GM18951 (cell line): ENCODE results near the gene UQCRH.

ENCODE experiments used
- POLR2A ChIP-seq: IDR thresholded peaks from 4 replicates; pipeline ENCODE4 v1.6.1; 2011; ENCODE audit warnings: mild to moderate bottlenecking; ENCODE audit not compliant: insufficient read length, insufficient read depth; ENCODE audit errors: extremely low read depth
- in situ Hi-C: fragments of 300-500 bp; cut with MboI; formaldehyde crosslinking; loops from one replicate; pipeline ENCODE4 v1.12.0; 2022; ENCODE audit warnings: low sequenced_read_pairs, mixed read lengths, inconsistent platforms; ENCODE audit not compliant: unreplicated experiment

The UQCRH gene

DNA sequence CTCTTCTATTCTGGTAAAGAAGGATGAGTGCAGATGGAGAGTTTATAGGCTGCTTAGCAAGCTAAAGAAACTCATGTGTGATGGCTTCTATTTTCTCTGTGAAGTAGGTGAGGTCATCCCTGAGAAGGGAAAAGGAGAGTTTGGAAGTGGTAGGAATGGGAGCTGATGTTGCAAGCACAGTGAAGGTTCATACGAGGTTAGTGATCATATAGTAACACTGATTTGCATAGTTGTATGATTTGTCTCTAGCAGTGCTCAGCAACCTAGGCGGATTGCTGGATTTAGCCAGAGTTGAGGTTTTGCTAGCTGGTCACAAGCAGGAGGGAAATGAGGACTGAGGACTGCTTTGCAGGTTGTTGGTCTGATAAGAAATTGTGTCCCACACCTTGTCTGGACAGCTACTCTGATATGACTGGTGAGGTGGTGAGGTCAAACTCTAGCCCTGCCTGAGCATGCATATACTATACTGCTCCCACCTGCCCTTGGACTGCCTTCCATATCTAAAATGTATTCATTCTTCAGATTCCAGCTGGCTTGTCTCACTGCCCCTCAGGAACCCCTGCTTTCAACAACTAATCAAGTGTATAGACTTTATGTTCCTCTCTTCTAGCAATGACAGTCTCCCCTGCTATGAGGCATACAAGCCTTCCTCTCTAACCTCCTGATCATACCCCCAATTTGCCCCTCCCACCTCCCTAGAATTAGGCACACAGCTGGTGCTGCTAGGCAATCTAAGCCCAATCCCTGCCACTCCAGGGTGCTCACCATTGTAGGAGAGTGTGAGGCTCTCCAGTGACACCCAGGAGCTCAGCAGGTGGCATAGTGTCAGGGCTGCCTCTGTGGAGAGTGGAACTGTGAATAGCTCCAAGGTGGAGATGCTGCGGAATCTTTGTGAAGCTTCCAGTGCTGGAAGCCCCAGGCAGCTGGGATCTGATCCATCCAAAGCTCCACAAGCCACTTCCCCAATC, 18.6 kb upstream of the UQCRH start:
- in situ Hi-C loops: no loop called here
- no peak for TF ChIP-seq POLR2A

- in situ Hi-C loops: no loop called here
- no peak for TF ChIP-seq POLR2A
Measured at GRCh38 chr1:46285730-46286477, 17.6 kb upstream of the UQCRH start.

GRCh38 chr1:46288485-46289133, 14.9 kb upstream of the UQCRH start:
- TF ChIP-seq POLR2A: no peak
- in situ Hi-C loops: no loop called here

DNA sequence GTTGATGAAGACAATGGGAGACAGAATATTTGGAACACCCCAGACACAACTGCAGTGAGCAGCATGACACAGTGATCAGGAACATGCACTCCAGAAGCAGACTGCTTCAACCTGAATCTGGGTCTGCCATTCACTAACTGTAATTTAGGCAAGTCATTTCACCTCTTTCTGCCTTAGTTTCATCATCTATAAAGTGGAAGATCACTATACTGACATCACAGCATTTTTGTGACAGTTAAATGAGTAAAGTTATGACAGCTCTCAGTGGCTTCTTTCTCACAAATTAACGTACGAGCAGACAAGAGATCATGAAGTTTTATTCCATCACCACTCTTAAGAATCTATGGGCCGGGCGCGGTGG, 14.4 kb upstream of the UQCRH start:
- TF ChIP-seq POLR2A: no peak
- in situ Hi-C loops: no loop called here

- in situ Hi-C loops: no loop called here
- TF ChIP-seq POLR2A: no peak
Measured at GRCh38 chr1:46289976-46290375, 13.5 kb upstream of the UQCRH start.

DNA sequence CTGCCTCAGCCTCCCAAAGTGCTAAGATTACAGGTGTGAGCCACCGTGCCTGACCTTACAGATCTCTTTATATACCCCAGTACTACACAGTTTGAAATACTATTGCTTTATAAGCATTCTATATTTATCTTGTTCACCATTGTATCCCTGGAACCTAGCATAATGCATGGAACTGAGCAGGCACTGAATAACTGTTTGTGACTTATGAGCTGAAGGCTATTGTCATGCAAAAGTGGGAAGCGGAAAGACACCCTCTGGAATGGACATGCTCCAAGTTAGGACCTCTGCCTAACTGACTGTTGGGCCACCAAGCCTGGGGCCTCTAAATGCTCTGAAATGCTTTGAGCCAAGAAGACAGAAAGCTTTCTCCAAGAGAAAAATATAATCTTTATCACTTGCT, 8.2 kb upstream of the UQCRH start:
- in situ Hi-C loops: loop anchor here (5.0 kb wide), 1 partner anchor 47 kb away; the partner anchor contains the start of gene NSUN4
- TF ChIP-seq POLR2A: no peak

DNA sequence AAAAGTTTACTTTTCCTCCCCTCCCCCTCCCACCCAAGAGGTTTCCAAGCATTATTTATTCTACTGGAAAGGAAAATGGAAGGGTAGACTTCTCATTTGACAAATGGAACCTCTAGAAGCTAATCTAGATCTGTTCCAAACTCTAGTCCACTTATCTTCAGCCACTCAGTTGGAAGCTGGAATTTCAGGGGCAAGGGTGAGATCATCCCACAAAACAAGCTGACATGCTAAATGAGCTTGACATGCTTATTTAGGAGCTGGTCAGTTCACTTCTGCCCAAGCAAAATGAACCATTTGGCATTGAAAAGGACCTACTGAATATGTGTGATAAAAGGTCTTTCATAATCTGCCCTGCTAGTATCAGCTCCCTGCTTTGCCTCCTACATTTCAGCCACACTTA, 5.1 kb upstream of the UQCRH start:
- in situ Hi-C loops: loop anchor here (5.0 kb wide), 1 partner anchor 44 kb away; the partner anchor contains the start of gene NSUN4
- TF ChIP-seq POLR2A: no peak

GRCh38 chr1:46300673-46301405, 2.7 kb upstream of the UQCRH start:
- in situ Hi-C loops: no loop called here

GRCh38 chr1:46301406-46301807, 2.1 kb upstream of the UQCRH start:
- peak; percentile 10 for TF ChIP-seq POLR2A
- in situ Hi-C loops: no loop called here

More at GRCh38 chr1:46300673-46301405, 2.7 kb upstream of the UQCRH start:
- no peak for TF ChIP-seq POLR2A

GRCh38 chr1:46301808-46302640, 1.5 kb upstream of the UQCRH start:
- in situ Hi-C loops: no loop called here
- TF ChIP-seq POLR2A: peak; percentile 20

- in situ Hi-C loops: no loop called here
- TF ChIP-seq POLR2A: no peak
Measured at GRCh38 chr1:46302641-46303037, 859 bp upstream of the UQCRH start.

DNA sequence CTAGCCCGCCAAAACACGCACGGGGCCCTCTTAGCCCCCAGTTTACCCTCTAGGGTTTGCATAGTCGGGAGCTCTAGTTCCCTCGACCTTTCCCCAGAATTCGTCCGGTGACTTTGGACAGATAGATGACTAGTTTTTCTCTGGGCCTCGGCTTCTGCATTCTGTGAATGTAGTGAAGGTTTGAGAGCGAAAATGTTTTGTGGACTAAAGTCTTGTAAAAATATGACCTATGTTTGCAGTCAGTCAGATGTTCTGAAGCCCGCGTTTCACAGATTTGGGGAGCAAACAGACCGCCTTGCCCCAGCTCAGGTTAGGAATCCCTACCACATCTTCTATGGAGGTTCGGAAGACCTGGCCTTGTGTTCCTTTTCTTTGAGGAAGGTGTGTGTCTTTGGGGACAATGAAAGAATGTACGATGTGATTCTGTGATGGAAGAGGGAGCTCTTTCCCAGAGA, 401 bp downstream of the UQCRH start:
- TF ChIP-seq POLR2A: peak; percentile 33
- in situ Hi-C loops: no loop called here
